Psoas muscle (tissue), 8 donors: Measurements from ENCODE around the gene SQSTM1. TPM values are rescaled to one million over a fixed set of nuclear protein-coding genes. Genes with fewer than 3 reads are reported as not detected.

Source experiments
- ATAC-seq, 4 donors: fragments of 200-7000 bp; cut with Tn5 transposase; one replicate each; pipeline ENCODE4 v1.9.1; 2020; ENCODE audit warnings: moderate library complexity in 3 of 4, mild to moderate bottlenecking in 2 of 4
- DNase-seq, 2 donors: peaks; one replicate each; pipeline ENCODE4 v3.0.0-alpha.2; 2020
- H3K27ac ChIP-seq: fragments of 200-600 bp; one replicate; pipeline ENCODE4 v1.8.0; 2022
- H3K27me3 ChIP-seq, 3 donors: fragments of 200-600 bp in 1 of 3; one replicate each; pipeline versions ENCODE4 v1.6.1 to v1.8.0; 2013 to 2022; ENCODE audit warnings: low read length in 2 of 3, mild to moderate bottlenecking in 2 of 3, moderate library complexity in 1 of 3; ENCODE audit not compliant: insufficient read depth in 3 of 3
- H3K36me3 ChIP-seq, 2 donors: fragments of 200-600 bp in 1 of 2; one replicate each; pipeline versions ENCODE4 v1.6.1 to v1.8.0; 2013 to 2022; ENCODE audit warnings: low read depth in 1 of 2, mild to moderate bottlenecking in 1 of 2, moderate library complexity in 1 of 2; ENCODE audit not compliant: insufficient read depth in 1 of 2
- H3K4me1 ChIP-seq: fragments of 200-600 bp; one replicate; pipeline ENCODE4 v1.8.0; 2022
- H3K4me3 ChIP-seq: fragments of 200-600 bp; one replicate; pipeline ENCODE4 v1.8.0; 2022; ENCODE audit warnings: mild to moderate bottlenecking
- H3K9me3 ChIP-seq: fragments of 200-600 bp; one replicate; pipeline ENCODE4 v1.8.0; 2022
- WGBS, 3 donors: extraction: QIAGEN DNeasy Blood & Tissue Kit; methylation state at CpG; one replicate each; pipeline versions ENCODE4 v1.1.6 to v1.1.7; 2013; 5-methylcytosine and 5-hydroxymethylcytosine counted together
- intact Hi-C, 2 donors: fragments of 100-400 bp; cut with DNase I; formaldehyde crosslinking; loops; one replicate each; pipeline versions ENCODE4 v1.11.0 to v1.14.2; 2022
- polyA plus RNA-seq, 3 donors: library from polyadenylated mRNA; stranded (reverse); fragments of 200-250 nt; gene quantifications; one replicate each; pipeline ENCODE4 v1.2.3, GENCODE V29; 2013
- total RNA-seq, 4 donors: library from RNA; stranded (reverse); fragmentation: NEBNext Ultra II Directional in 2 of 4; extraction: Animal tissue kit (Norgen Biotek cat#: 25700) in 2 of 4; gene quantifications; one replicate each; pipeline versions ENCODE4 v1.2.1 to v1.2.4, GENCODE V29; 2021 to 2023
- TF ChIP-seq, protein P1 (sequence below): fragments of 200-600 bp; IDR thresholded peaks from one replicate; pipeline ENCODE4 v1.8.0; 2022; ENCODE audit warnings: antibody characterized with exemption
- donor health status: healthy with polysubstance abuse.
- donor health status: DM: no; HTN: no; CAD: no; lungs with moderate emphysema.
- donor health status: Bipolar disorder and iron deficiency.
- donor health status: healthy.
- donor health status: DM: yes; HTN: yes; CAD: no.
- donor health status: DM: no; HTN: no; CAD: no.
- donor health status: DM: no; HTN: no; CAD: no.
- donor health status: DM: yes; HTN: yes; CAD: no.

The SQSTM1 gene
- total and polyA plus RNA-seq, 7 donors, result 463 to 1,199 (median 707) TPM

DNA sequence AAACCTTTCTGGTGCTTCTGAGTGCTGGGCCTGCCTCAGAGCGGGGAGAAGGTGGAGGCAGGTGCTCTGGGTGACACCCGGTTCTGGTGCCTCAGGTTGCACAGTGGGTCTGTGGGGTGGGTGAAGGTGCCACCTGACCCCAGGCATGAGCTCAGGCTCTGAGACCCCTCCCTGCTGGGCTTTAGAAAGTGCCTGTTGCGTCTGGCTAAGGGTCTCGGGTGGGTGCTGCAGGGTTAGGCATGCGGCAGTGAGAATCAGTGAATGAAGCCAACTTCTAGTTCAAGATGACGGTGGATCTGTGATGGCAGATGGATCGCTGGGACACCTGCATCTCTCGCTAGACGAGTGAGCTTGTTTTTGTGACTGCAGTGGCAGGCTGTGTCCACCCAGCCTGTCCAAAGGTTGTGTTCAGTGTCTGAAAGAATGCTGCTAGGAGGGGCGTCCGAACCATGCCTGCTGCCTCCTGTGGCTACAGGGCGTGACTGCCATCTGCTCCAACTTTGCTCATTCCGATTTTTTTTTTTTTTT is 5.0 kb downstream of the SQSTM1 start:
- Histone ChIP-seq H3K27me3 (no peaks in the 10 kb centered on the region), H3K4me3 (peak overlapping the region; percentile 99), H3K27ac (peak overlapping the region; percentile 51), H3K4me1 (peaks cover 78% of the 10 kb centered on the region), H3K36me3 (peaks cover 10 to 91% of the 10 kb centered on the region in 2 donors), H3K9me3 (no peaks in the 10 kb centered on the region)
- WGBS, 3 donors, result 54 to 71% (median 60%) methylated on average over 13 of the region's 13 CpGs
- ATAC-seq (no peak), DNase-seq (no peak)
- intact Hi-C loops, result no loop called here
- TF ChIP-seq, protein P1, sequence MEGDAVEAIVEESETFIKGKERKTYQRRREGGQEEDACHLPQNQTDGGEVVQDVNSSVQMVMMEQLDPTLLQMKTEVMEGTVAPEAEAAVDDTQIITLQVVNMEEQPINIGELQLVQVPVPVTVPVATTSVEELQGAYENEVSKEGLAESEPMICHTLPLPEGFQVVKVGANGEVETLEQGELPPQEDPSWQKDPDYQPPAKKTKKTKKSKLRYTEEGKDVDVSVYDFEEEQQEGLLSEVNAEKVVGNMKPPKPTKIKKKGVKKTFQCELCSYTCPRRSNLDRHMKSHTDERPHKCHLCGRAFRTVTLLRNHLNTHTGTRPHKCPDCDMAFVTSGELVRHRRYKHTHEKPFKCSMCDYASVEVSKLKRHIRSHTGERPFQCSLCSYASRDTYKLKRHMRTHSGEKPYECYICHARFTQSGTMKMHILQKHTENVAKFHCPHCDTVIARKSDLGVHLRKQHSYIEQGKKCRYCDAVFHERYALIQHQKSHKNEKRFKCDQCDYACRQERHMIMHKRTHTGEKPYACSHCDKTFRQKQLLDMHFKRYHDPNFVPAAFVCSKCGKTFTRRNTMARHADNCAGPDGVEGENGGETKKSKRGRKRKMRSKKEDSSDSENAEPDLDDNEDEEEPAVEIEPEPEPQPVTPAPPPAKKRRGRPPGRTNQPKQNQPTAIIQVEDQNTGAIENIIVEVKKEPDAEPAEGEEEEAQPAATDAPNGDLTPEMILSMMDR, result peak; percentile 11

DNA sequence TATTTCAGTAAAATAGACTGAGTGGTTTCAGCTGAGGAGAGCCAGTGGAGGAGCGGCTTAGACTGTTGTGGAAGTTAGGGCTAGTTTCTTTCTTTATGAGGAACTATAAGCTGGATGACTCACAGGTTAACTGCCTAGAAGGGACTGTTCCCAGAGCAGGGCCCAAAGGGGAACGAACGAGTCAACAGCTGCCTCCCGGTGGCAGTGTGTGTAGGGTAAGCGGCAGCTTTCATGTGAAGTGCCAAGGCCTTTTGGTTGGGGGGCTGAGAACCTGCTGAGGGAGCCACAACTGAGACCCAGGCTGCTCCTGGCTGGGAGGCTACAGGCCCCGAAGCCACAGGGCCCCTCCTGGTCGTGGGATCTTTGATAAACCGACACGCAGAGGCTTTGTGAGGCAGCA is 7.0 kb downstream of the SQSTM1 start:
- ATAC-seq (peak; percentile 21 to 74 (median 47)), DNase-seq (peak in 1 of 2 donors; percentile 77)
- Histone ChIP-seq H3K27me3 (no peaks in the 10 kb centered on the region), H3K4me1 (peaks cover 85% of the 10 kb centered on the region), H3K9me3 (no peaks in the 10 kb centered on the region), H3K4me3 (no peak overlapping the region), H3K27ac (peak overlapping the region; percentile 63), H3K36me3 (peaks cover 15 to 100% of the 10 kb centered on the region in 2 donors)
- WGBS, 3 donors, result 58 to 65% (median 64%) methylated on average over 9 of the region's 9 CpGs
- intact Hi-C loops, result no loop called here
- TF ChIP-seq, protein P1, result no peak

- Histone ChIP-seq H3K4me3 (no peak overlapping the region), H3K27ac (peak overlapping the region; percentile 63), H3K4me1 (peaks cover 83% of the 10 kb centered on the region), H3K36me3 (peaks cover 19 to 100% of the 10 kb centered on the region in 2 donors), H3K27me3 (no peaks in the 10 kb centered on the region), H3K9me3 (no peaks in the 10 kb centered on the region)
- DNase-seq (no peak), ATAC-seq (no peak)
- TF ChIP-seq, protein P1, result no peak
- 91 to 93% (median 93%) methylated on average over 3 of the region's 3 CpGs for WGBS, 3 donors
- intact Hi-C loops, result no loop called here
Observed at GRCh38 chr5:179828756-179829421, 8.2 kb downstream of the SQSTM1 start.

GRCh38 chr5:179829732-179830435 is 9.2 kb downstream of the SQSTM1 start:
- no peaks in the 10 kb centered on the region for H3K27me3 ChIP-seq
- no peak overlapping the region for H3K4me3 ChIP-seq
- peaks cover 73% of the 10 kb centered on the region for H3K4me1 ChIP-seq
- ATAC-seq (no peak), DNase-seq (no peak)
- intact Hi-C loops, result no loop called here
- no peaks in the 10 kb centered on the region for H3K9me3 ChIP-seq
- TF ChIP-seq, protein P1, result no peak
- 70 to 86% (median 75%) methylated on average over 7 of the region's 7 CpGs for WGBS, 3 donors
- peak overlapping the region; percentile 63 for H3K27ac ChIP-seq
- peaks cover 16 to 93% of the 10 kb centered on the region in 2 donors for H3K36me3 ChIP-seq
